ENCODE data around the gene TMEM42. TPM values are rescaled to one million over a fixed set of nuclear protein-coding genes. Genes with fewer than 3 reads are reported as not detected.

TMEM42 gene
- total and polyA plus RNA-seq, 10 donors = 9.5 to 32.4 (median 14.8) TPM

DNA sequence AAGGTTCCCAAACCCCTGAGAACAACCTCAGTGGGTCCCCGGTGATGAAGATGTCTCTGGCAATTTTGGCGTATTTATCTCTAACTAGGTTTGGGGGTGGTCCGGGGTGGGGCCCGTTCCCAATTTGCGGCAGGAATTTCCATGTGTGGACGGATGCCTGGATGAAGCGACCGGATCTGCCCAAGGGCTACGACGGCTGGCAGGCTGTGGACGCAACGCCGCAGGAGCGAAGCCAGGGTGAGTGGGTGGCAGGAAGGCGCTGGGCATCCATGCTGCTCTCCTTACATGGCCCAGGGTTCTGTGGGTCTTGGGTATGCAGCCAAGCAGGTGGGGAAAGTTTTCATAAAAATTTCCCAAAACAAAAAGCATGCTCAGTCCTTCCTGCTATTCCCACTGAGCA lies 42.0 kb downstream of the TMEM42 start:
- intact Hi-C loops (cut with DNase I; ENCODE audit: low total_unique reads) = no loop called here
- Histone ChIP-seq H3K36me3 (no peaks in the 10 kb centered on the region), H3K4me1 (no peaks in the 10 kb centered on the region), H3K27me3 (replicated peaks in 1 of 7) (peaks cover 0 to 28% (median 0%) of the 10 kb centered on the region in 7 donors), H3K4me3 (no peak overlapping the region), H3K27ac (no peak overlapping the region), H3K9me3 (no peaks in the 10 kb centered on the region)
- TF ChIP-seq, protein P1, sequence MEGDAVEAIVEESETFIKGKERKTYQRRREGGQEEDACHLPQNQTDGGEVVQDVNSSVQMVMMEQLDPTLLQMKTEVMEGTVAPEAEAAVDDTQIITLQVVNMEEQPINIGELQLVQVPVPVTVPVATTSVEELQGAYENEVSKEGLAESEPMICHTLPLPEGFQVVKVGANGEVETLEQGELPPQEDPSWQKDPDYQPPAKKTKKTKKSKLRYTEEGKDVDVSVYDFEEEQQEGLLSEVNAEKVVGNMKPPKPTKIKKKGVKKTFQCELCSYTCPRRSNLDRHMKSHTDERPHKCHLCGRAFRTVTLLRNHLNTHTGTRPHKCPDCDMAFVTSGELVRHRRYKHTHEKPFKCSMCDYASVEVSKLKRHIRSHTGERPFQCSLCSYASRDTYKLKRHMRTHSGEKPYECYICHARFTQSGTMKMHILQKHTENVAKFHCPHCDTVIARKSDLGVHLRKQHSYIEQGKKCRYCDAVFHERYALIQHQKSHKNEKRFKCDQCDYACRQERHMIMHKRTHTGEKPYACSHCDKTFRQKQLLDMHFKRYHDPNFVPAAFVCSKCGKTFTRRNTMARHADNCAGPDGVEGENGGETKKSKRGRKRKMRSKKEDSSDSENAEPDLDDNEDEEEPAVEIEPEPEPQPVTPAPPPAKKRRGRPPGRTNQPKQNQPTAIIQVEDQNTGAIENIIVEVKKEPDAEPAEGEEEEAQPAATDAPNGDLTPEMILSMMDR (IDR thresholded peaks at IDR 0.05 in 8 of 11, conservative IDR thresholded peaks at IDR 0.05 in 3 of 11) = no peak
- no peak for TF ChIP-seq POLR2A (IDR thresholded peaks at IDR 0.05)
- TF ChIP-seq POLR2AphosphoS5 (IDR thresholded peaks at IDR 0.05) = no peak
- 91 to 96% (median 93%) methylated on average over 15 of the region's 15 CpGs for WGBS, 5 donors
- DNase-seq = no peak

DNA sequence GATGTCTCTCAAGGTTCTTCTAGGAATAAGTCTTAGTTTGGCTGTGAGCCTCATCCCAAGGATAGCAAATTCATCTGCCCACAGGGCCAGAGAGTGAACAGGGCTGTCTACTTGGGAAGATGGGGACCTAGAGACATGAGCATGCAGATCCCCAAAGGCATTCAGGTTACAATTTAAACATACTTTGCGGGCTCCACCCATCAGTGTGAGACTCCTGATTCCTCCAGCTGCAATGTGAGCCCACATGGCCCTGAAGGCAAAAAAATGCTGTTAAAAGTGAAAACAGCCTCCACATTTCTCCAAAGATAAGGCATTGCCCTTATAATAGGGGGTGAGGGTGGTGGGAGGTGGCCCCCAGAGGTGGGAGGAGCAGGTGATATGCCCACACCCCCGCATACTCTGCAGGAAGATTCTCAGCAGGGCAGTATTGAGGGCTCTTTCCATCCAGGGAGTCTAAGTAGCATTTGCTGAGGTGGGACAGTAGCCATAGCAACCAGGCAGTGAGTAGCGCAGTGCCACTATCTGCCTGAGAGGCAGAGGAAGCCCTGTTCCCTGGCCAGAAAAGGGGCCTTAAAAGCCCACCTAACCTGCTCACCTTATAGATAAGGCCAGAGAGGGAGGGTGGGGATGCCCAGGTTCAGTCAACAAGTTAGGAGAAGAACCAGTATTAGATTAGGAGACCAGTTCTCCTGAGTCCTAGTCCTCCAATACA lies 43.9 kb downstream of the TMEM42 start:
- H3K36me3 ChIP-seq = no peaks in the 10 kb centered on the region
- peaks cover 0 to 25% (median 0%) of the 10 kb centered on the region in 7 donors for H3K27me3 ChIP-seq (replicated peaks in 1 of 7)
- intact Hi-C loops (cut with DNase I; ENCODE audit: low total_unique reads) = no loop called here
- H3K4me1 ChIP-seq = no peaks in the 10 kb centered on the region
- H3K4me3 ChIP-seq = no peak overlapping the region
- no peak overlapping the region for H3K27ac ChIP-seq
- TF ChIP-seq POLR2A (IDR thresholded peaks at IDR 0.05) (no peak), POLR2AphosphoS5 (IDR thresholded peaks at IDR 0.05) (no peak)
- TF ChIP-seq, protein P1 (IDR thresholded peaks at IDR 0.05 in 8 of 11, conservative IDR thresholded peaks at IDR 0.05 in 3 of 11) = no peak
- DNase-seq = no peak
- WGBS, 5 donors = 67 to 92% (median 73%) methylated on average over 3 of the region's 3 CpGs
- H3K9me3 ChIP-seq = peaks cover 0 to 5% (median 0%) of the 10 kb centered on the region in 8 donors

DNA sequence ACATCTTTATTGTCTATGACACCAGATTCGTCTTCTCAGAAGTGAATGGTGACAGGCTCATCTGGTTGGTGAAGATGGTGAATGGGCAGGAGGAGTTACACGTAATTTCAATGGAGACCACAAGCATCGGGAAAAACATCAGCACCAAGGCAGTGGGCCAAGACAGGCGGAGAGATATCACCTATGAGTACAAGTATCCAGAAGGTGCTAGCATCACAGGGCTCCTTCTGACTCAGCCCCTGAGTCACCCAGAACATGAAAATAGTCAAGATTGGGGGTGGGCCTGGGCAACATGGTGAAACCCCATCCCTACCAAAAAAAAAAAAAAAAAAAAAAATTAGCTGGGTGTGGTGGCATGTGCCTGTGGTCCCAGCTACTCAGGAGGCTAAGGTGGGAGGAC lies 45.3 kb downstream of the TMEM42 start:
- intact Hi-C loops (cut with DNase I; ENCODE audit: low total_unique reads) = no loop called here
- no peak overlapping the region for H3K4me3 ChIP-seq
- H3K27me3 ChIP-seq (replicated peaks in 1 of 7) = peaks cover 0 to 14% (median 0%) of the 10 kb centered on the region in 7 donors
- no peaks in the 10 kb centered on the region for H3K4me1 ChIP-seq
- H3K27ac ChIP-seq = no peak overlapping the region
- H3K36me3 ChIP-seq = no peaks in the 10 kb centered on the region
- peaks cover 0 to 5% (median 0%) of the 10 kb centered on the region in 8 donors for H3K9me3 ChIP-seq
- TF ChIP-seq, protein P1 (IDR thresholded peaks at IDR 0.05 in 8 of 11, conservative IDR thresholded peaks at IDR 0.05 in 3 of 11) = no peak
- TF ChIP-seq POLR2A (IDR thresholded peaks at IDR 0.05) (no peak), POLR2AphosphoS5 (IDR thresholded peaks at IDR 0.05) (no peak)
- no peak for DNase-seq
- 59 to 92% (median 79%) methylated on average over 4 of the region's 4 CpGs for WGBS, 5 donors

DNA sequence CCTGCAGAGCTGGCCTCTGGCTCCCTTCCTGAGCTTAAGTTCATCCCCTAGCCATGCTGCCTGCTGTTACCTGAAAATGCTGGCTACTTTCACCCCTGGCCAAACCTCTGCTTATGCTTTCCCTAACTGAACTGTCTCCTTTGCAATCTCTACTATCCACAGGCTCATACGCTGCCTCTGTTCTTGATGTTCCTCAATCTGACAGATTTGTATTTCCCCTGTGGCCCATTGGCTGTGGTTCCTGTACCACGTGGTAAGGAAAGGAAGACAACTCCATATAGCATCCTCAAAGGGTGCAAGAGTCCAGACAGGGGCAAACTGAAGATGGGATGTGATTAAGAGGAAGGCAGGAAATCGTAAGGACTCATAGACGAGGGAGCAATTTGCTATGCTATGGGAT lies 45.9 kb downstream of the TMEM42 start:
- Histone ChIP-seq H3K27me3 (replicated peaks in 1 of 7) (peaks cover 0 to 14% (median 0%) of the 10 kb centered on the region in 7 donors), H3K9me3 (peaks cover 0 to 5% (median 0%) of the 10 kb centered on the region in 8 donors), H3K4me3 (no peak overlapping the region), H3K4me1 (no peaks in the 10 kb centered on the region), H3K36me3 (no peaks in the 10 kb centered on the region), H3K27ac (no peak overlapping the region)
- WGBS, 5 donors = 56 to 68% (median 61%) methylated on average over 4 of the region's 4 CpGs
- DNase-seq = no peak
- TF ChIP-seq POLR2A (IDR thresholded peaks at IDR 0.05) = no peak
- no peak for TF ChIP-seq POLR2AphosphoS5 (IDR thresholded peaks at IDR 0.05)
- TF ChIP-seq, protein P1 (IDR thresholded peaks at IDR 0.05 in 8 of 11, conservative IDR thresholded peaks at IDR 0.05 in 3 of 11) = no peak
- intact Hi-C loops (cut with DNase I; ENCODE audit: low total_unique reads) = no loop called here

All from spleen (tissue), 11 donors.